ENCODE measurements around the gene ANO7. TPM values are rescaled to one million over a fixed set of nuclear protein-coding genes. Genes with fewer than 3 reads are reported as not detected.

Gene ANO7
- total and polyA plus RNA-seq, 2 of the 13 experiments (the other 11 are each of a cell fraction or from before 2014, with no cell fraction given) = 4.1 to 4.9 TPM

DNA sequence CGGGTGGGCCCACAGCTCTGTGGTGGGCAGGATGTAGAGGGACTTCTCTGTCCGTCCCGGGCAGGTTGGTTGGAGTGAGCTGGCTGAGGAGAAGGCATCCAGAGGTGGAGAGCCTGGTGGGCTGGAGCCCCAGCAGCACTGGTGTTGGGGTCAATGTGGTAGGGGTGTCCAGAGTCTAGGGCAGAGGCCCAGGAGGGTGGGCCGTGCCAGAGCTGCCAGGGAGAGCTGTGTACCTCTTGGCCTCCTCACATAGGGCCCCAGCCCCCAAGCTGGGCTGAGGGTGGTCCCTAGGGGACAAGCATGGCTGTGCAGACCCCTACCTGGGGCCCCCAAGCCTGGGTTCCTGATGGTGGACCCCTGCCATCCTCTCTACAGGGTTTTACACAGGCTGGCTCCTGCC, 16.0 kb downstream of the ANO7 start:
- Histone ChIP-seq H3K4me1 (ENCODE audit: insufficient read depth, low read length) (peaks cover 21% of the 10 kb centered on the region), H3K27ac (ENCODE audit: extremely low read length, insufficient read depth, low read length) (no peak overlapping the region), H2AFZ (ENCODE audit: low read length) (no peak overlapping the region), H3K79me2 (ENCODE audit: insufficient read depth, low read length) (no peaks in the 10 kb centered on the region), H4K20me1 (ENCODE audit: insufficient read depth, low read length) (no peaks in the 10 kb centered on the region), H3K36me3 (replicated peaks in 1 of 2; ENCODE audit: control insufficient read depth in 1 of 2, insufficient read depth in 2 of 2, low read length in 2 of 2) (no peaks in the 10 kb centered on the region), H3K4me2 (ENCODE audit: low read depth, low read length) (no peak overlapping the region), H3K9me3 (ENCODE audit: low read length) (no peaks in the 10 kb centered on the region), H3K27me3 (ENCODE audit: control insufficient read depth in 1 of 2, insufficient read depth in 2 of 2, low read length in 2 of 2) (peaks cover 14 to 46% of the 10 kb centered on the region in 2 experiments), H3K4me3 (replicated peaks in 1 of 3; ENCODE audit: insufficient read depth in 1 of 3, low read depth in 2 of 3, low read length in 3 of 3) (no peak overlapping the region), H3K9ac (ENCODE audit: insufficient read depth, low read depth, low read length) (no peak overlapping the region)
- DNase-seq (ENCODE audit: low spot score) = no peak
- FAIRE-seq = no peak
- BruUV-seq (replicated peaks) = no TSS peak
- WGBS (ENCODE audit: low lambda C conversion rate) = 16% methylated on average over 3 of the region's 4 CpGs
- no peak for ATAC-seq
- in situ Hi-C loops (cut with HindIII; ENCODE audit: extremely low pct_ligation_motif_present, low pct_unique_long_range_greater_than_20kb) = loop anchor here (25.0 kb wide), 1 partner anchor 642 kb away; the partner anchor contains the start of genes ANKMY1, DUSP28 and RNPEPL1
- ChIA-PET CTCF (ENCODE audit: low intra/inter-chr PET ratio, low total read pairs) (no interaction called here), POLR2A (no interaction called here)
- intact Hi-C loops (cut with micrococcal nuclease; ENCODE audit: unreplicated experiment) = no loop called here
- TF ChIP-seq ZNF253 (CRISPR knock-in tag; IDR thresholded peaks at IDR 0.05; ENCODE audit: borderline replicate concordance) = no peak
- no peak for TF ChIP-seq ZFP62 (CRISPR knock-in tag; IDR thresholded peaks at IDR 0.05)
- no peak for TF ChIP-seq ZNF207 (IDR thresholded peaks at IDR 0.05; ENCODE audit: borderline replicate concordance)
- TF ChIP-seq, protein P1, sequence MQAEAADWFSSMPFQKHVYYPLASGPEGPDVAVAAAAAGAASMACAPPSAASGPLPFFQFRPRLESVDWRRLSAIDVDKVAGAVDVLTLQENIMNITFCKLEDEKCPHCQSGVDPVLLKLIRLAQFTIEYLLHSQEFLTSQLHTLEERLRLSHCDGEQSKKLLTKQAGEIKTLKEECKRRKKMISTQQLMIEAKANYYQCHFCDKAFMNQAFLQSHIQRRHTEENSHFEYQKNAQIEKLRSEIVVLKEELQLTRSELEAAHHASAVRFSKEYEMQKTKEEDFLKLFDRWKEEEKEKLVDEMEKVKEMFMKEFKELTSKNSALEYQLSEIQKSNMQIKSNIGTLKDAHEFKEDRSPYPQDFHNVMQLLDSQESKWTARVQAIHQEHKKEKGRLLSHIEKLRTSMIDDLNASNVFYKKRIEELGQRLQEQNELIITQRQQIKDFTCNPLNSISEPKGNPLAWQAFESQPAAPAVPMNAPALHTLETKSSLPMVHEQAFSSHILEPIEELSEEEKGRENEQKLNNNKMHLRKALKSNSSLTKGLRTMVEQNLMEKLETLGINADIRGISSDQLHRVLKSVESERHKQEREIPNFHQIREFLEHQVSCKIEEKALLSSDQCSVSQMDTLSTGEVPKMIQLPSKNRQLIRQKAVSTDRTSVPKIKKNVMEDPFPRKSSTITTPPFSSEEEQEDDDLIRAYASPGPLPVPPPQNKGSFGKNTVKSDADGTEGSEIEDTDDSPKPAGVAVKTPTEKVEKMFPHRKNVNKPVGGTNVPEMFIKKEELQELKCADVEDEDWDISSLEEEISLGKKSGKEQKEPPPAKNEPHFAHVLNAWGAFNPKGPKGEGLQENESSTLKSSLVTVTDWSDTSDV (CRISPR knock-in tag; IDR thresholded peaks at IDR 0.05) = no peak

DNA sequence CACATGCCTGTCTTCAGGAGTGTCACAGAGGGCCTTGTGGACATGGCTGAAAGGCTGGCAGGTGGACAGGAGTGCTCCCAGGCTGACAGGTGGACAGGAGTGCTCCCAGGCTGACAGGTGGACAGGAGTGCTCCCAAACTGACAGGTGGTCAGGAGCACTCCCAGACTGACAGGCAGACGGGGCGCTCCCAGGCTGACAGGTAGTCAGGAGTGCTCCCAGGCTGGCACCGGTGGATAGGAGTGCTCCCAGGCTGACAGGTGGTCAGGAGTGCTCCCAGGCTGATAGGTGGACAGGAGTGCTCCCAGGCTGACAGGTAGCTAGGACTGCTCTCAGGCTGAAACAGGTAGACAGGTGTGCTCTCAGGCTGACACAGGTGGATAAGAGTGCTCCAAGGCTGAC, 16.6 kb downstream of the ANO7 start:
- DNase-seq (ENCODE audit: low spot score) (no peak), ATAC-seq (no peak), FAIRE-seq (no peak)
- Histone ChIP-seq H3K27me3 (ENCODE audit: control insufficient read depth in 1 of 2, insufficient read depth in 2 of 2, low read length in 2 of 2) (peaks cover 14 to 46% of the 10 kb centered on the region in 2 experiments), H4K20me1 (ENCODE audit: insufficient read depth, low read length) (no peaks in the 10 kb centered on the region), H3K27ac (ENCODE audit: extremely low read length, insufficient read depth, low read length) (no peak overlapping the region), H3K4me3 (replicated peaks in 1 of 3; ENCODE audit: insufficient read depth in 1 of 3, low read depth in 2 of 3, low read length in 3 of 3) (no peak overlapping the region), H3K36me3 (replicated peaks in 1 of 2; ENCODE audit: control insufficient read depth in 1 of 2, insufficient read depth in 2 of 2, low read length in 2 of 2) (no peaks in the 10 kb centered on the region), H3K4me2 (ENCODE audit: low read depth, low read length) (no peak overlapping the region), H3K79me2 (ENCODE audit: insufficient read depth, low read length) (no peaks in the 10 kb centered on the region), H3K9me3 (ENCODE audit: low read length) (no peaks in the 10 kb centered on the region), H3K4me1 (ENCODE audit: insufficient read depth, low read length) (peaks cover 21% of the 10 kb centered on the region), H3K9ac (ENCODE audit: insufficient read depth, low read depth, low read length) (no peak overlapping the region), H2AFZ (ENCODE audit: low read length) (no peak overlapping the region)
- intact Hi-C loops (cut with micrococcal nuclease; ENCODE audit: unreplicated experiment) (no loop called here), in situ Hi-C loops (cut with HindIII; ENCODE audit: extremely low pct_ligation_motif_present, low pct_unique_long_range_greater_than_20kb) (loop anchor here (25.0 kb wide), 1 partner anchor 643 kb away; the partner anchor contains the start of genes ANKMY1, DUSP28 and RNPEPL1)
- TF ChIP-seq HES4 (CRISPR knock-in tag; IDR thresholded peaks at IDR 0.05; ENCODE audit: borderline replicate concordance) (0 out of 2 replicates have a peak, but pooled peaks have one; percentile 47), THYN1 (CRISPR knock-in tag; IDR thresholded peaks at IDR 0.05; ENCODE audit: borderline replicate concordance, low read depth) (no peak), ZNF263 (CRISPR knock-in tag; IDR thresholded peaks at IDR 0.05) (peak; percentile 96)
- TF ChIP-seq, protein P2, sequence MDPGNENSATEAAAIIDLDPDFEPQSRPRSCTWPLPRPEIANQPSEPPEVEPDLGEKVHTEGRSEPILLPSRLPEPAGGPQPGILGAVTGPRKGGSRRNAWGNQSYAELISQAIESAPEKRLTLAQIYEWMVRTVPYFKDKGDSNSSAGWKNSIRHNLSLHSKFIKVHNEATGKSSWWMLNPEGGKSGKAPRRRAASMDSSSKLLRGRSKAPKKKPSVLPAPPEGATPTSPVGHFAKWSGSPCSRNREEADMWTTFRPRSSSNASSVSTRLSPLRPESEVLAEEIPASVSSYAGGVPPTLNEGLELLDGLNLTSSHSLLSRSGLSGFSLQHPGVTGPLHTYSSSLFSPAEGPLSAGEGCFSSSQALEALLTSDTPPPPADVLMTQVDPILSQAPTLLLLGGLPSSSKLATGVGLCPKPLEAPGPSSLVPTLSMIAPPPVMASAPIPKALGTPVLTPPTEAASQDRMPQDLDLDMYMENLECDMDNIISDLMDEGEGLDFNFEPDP (CRISPR knock-in tag; conservative IDR thresholded peaks at IDR 0.05) = 0 out of 2 replicates have a peak, but pooled peaks have one; percentile 31
- BruUV-seq (replicated peaks) = no TSS peak
- POLR2A ChIA-PET = no interaction called here
- CTCF ChIA-PET (ENCODE audit: low intra/inter-chr PET ratio, low total read pairs) = no interaction called here
- WGBS (ENCODE audit: low lambda C conversion rate) = 46% methylated on average over 3 of the region's 3 CpGs
